ENCODE results near the gene ZNF324.

DNA sequence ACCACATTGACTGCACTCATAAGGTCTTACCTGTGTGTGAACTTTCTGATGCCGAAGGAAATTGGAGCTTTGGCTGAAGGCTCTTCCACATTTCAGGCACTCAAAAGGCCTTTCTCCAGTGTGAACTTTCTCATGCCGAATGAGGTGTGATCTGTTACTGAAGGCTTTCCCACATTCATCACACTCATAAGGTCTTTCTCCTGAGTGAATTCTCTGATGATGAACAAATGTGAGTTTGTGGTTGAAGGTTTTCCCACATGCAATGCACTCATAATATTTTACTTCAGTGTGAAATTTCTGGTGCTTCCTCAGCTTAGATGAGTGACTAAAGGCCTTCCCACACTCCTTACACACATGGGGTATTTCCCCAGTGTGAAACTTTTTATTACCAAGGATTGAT lies 32.7 kb upstream of the ZNF324 start:
- TF ChIP-seq, protein P1, sequence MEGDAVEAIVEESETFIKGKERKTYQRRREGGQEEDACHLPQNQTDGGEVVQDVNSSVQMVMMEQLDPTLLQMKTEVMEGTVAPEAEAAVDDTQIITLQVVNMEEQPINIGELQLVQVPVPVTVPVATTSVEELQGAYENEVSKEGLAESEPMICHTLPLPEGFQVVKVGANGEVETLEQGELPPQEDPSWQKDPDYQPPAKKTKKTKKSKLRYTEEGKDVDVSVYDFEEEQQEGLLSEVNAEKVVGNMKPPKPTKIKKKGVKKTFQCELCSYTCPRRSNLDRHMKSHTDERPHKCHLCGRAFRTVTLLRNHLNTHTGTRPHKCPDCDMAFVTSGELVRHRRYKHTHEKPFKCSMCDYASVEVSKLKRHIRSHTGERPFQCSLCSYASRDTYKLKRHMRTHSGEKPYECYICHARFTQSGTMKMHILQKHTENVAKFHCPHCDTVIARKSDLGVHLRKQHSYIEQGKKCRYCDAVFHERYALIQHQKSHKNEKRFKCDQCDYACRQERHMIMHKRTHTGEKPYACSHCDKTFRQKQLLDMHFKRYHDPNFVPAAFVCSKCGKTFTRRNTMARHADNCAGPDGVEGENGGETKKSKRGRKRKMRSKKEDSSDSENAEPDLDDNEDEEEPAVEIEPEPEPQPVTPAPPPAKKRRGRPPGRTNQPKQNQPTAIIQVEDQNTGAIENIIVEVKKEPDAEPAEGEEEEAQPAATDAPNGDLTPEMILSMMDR (optimal IDR thresholded peaks at IDR 0.05 in 1 of 3, IDR thresholded peaks at IDR 0.05 in 1 of 3, conservative IDR thresholded peaks at IDR 0.05 in 1 of 3; ENCODE audit: extremely low read depth in 1 of 3, insufficient read depth in 2 of 3, low read length in 3 of 3): no peak
- no peak for TF ChIP-seq EZH2 (IDR thresholded peaks at IDR 0.05; ENCODE audit: low read length)
